ENCODE results near the gene TMEM98. TPM values are rescaled to one million over a fixed set of nuclear protein-coding genes. Genes with fewer than 3 reads are reported as not detected.

TMEM98 gene, protein sequence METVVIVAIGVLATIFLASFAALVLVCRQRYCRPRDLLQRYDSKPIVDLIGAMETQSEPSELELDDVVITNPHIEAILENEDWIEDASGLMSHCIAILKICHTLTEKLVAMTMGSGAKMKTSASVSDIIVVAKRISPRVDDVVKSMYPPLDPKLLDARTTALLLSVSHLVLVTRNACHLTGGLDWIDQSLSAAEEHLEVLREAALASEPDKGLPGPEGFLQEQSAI
- 72.9 TPM for total RNA-seq
- long read RNA-seq, full-length matches to known transcripts: 129 of 142 reads
- long read RNA-seq, partial matches to known transcripts: 2 of 142 reads
- long read RNA-seq, other reads (novel, unspliced or antisense): 11 of 142 reads

GRCh38 chr17:32927724-32928585 is at the start of gene TMEM98:
Gene TMEM98, plus strand, starts transcription at chr17:32928153. Its CDS starts 3,376 bp downstream, at chr17:32931529.
- peaks cover 14% of the 10 kb centered on the region for H3K4me1 ChIP-seq
- TF ChIP-seq CTCF (IDR thresholded peaks at IDR 0.05): no peak
- H3K27me3 ChIP-seq: peaks cover 7% of the 10 kb centered on the region
- H3K4me3 ChIP-seq: peak within 1 kb of the TSS; percentile 56
- H3K27ac ChIP-seq: peak within 1 kb of the TSS; percentile 78
- DNase-seq: peak; percentile 78
- H3K36me3 ChIP-seq: no peaks in the 10 kb centered on the region
- intact Hi-C loops (cut with DNase I): no loop called here
- ATAC-seq: peak; percentile 80
- no peaks in the 10 kb centered on the region for H3K9me3 ChIP-seq

DNA sequence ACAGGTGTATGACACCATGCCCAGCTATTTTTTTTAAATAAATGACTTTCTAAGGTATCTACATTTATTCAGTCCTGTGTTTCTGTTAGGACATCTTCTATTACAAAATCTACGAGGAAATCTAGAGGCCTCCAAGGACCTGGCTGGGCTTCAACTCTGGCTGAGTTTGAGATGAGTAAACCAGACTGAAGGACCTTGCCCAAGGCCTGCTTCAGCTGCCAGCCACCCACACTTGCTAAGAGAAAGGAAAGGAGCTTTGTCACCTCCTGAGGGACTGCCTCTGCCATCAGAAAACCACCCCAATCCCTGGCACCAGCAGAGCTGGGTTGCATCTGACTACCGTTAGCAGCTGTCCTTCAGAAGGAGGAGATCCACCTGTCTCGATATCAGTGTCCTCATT is 49.7 kb upstream of the TMEM98 start:
- Histone ChIP-seq H3K27me3 (no peaks in the 10 kb centered on the region), H3K9me3 (no peaks in the 10 kb centered on the region), H3K4me3 (no peak overlapping the region), H3K4me1 (peaks cover 16% of the 10 kb centered on the region), H3K36me3 (no peaks in the 10 kb centered on the region), H3K27ac (no peak overlapping the region)
- ATAC-seq (peak; percentile 29), DNase-seq (peak; percentile 83)
- no peak for TF ChIP-seq CTCF (IDR thresholded peaks at IDR 0.05)
- intact Hi-C loops (cut with DNase I): loop anchor here (10.0 kb wide), 1 partner anchor 93 kb away; no protein-coding TSS in a partner anchor

- Histone ChIP-seq H3K4me1 (peaks cover 13% of the 10 kb centered on the region), H3K4me3 (no peak overlapping the region), H3K36me3 (no peaks in the 10 kb centered on the region), H3K27me3 (no peaks in the 10 kb centered on the region), H3K27ac (no peak overlapping the region), H3K9me3 (no peaks in the 10 kb centered on the region)
- no peak for ATAC-seq
- no peak for TF ChIP-seq CTCF (IDR thresholded peaks at IDR 0.05)
- intact Hi-C loops (cut with DNase I): loop anchor here (10.0 kb wide), 1 partner anchor 94 kb away; no protein-coding TSS in a partner anchor
- DNase-seq: no peak
Measured at GRCh38 chr17:32879134-32879533, 48.8 kb upstream of the TMEM98 start.

GRCh38 chr17:32880671-32881453 is 47.1 kb upstream of the TMEM98 start:
- TF ChIP-seq CTCF (IDR thresholded peaks at IDR 0.05): no peak
- Histone ChIP-seq H3K9me3 (no peaks in the 10 kb centered on the region), H3K36me3 (no peaks in the 10 kb centered on the region), H3K27ac (no peak overlapping the region), H3K27me3 (no peaks in the 10 kb centered on the region), H3K4me1 (peaks cover 9% of the 10 kb centered on the region), H3K4me3 (no peak overlapping the region)
- intact Hi-C loops (cut with DNase I): no loop called here
- ATAC-seq: no peak
- DNase-seq: no peak

- Histone ChIP-seq H3K27me3 (no peaks in the 10 kb centered on the region), H3K4me1 (peaks cover 9% of the 10 kb centered on the region), H3K36me3 (no peaks in the 10 kb centered on the region), H3K9me3 (no peaks in the 10 kb centered on the region), H3K27ac (no peak overlapping the region), H3K4me3 (no peak overlapping the region)
- no peak for TF ChIP-seq CTCF (IDR thresholded peaks at IDR 0.05)
- DNase-seq (no peak), ATAC-seq (no peak)
- intact Hi-C loops (cut with DNase I): no loop called here
Measured at GRCh38 chr17:32882029-32882428, 45.9 kb upstream of the TMEM98 start.
